HFF-Myc (cell line): ENCODE measurements around the gene PPP1R36.

Source experiments
- DNase-seq: peaks from one replicate; pipeline ENCODE4 v3.0.0-alpha.2; 2011; ENCODE audit warnings: low read depth; ENCODE audit errors: extremely low read depth
- H3K4me3 ChIP-seq: replicated peaks from 2 replicates; pipeline ENCODE4 v1.5.1; 2011; ENCODE audit warnings: low read depth, mild to moderate bottlenecking, control low read depth, low read length
- CTCF ChIP-seq: IDR thresholded peaks from 2 replicates; pipeline ENCODE4 v1.5.1; 2012; ENCODE audit warnings: mild to moderate bottlenecking, low read depth, low read length, control low read depth; ENCODE audit errors: missing control alignments

The PPP1R36 gene

GRCh38 chr14:64518229-64518628 lies 31.5 kb upstream of the PPP1R36 start:
- no peak for DNase-seq

DNA sequence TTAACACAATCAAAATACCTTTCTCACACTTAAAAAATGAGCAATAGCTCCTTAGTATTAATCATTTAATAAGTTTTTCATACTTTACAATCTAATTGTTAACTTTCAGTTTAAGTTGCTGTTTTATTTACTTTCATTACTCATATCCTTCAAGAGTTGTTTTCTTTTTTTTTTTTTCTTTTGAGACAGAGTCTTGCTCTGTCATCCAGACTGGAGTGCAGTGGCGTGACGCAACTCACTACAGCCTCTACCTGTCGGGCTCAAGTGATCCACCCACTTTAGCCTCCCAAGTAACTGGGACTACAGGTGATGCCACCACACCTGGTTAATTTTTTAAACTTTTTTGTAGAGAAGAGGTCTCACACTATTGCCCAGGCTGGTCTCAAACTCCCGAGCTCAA lies 29.1 kb upstream of the PPP1R36 start:
- TF ChIP-seq CTCF = no peak
- no peak overlapping the region for H3K4me3 ChIP-seq
- no peak for DNase-seq

More at GRCh38 chr14:64518229-64518628, 31.5 kb upstream of the PPP1R36 start:
- H3K4me3 ChIP-seq = no peak overlapping the region
- no peak for TF ChIP-seq CTCF

DNA sequence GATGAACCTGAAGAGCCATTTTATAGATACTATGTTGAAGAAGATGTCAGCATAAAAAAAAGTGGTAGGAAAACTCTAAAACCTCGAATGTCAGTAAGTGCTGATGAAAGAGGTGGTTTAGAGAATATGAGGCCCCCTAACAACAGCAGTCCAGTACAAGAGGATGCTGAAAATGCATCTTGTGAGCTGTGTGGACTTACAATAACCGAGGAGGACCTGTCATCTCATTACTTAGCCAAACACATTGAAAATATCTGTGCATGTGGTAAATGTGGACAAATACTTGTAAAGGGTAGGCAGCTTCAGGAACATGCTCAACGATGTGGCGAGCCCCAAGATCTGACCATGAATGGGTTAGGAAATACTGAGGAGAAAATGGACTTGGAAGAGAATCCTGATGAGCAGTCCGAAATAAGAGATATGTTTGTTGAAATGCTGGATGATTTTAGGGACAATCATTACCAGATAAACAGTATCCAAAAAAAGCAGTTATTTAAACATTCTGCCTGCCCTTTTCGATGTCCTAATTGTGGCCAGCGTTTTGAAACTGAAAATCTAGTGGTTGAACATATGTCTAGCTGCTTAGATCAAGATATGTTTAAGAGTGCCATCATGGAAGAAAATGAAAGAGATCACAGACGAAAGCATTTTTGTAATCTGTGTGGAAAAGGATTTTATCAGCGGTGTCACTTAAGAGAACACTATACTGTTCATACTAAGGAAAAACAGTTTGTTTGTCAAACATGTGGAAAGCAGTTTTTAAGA lies 27.0 kb upstream of the PPP1R36 start:
- DNase-seq = no peak
- TF ChIP-seq CTCF = no peak

DNA sequence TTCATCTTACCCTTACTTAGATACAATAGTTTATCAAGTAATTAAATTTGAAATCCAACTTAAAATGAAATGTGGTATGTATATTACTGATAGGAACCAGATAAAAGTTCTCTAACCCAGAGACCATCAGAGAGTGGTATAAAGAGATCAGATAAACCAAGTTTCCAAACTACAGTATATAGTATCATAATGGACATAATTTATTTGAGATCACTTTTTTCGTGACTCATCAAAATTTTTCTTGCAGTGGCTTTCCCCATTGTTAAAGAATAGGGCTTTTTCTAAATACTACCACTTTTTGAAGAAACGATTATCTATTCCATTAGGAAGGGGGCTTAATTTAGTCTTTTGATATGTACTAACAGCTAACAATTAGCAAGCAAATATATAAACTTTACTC lies 24.4 kb upstream of the PPP1R36 start:
- no peak overlapping the region for H3K4me3 ChIP-seq
- no peak for DNase-seq
- no peak for TF ChIP-seq CTCF

More for the DNA sequence above, 27.0 kb upstream of the PPP1R36 start:
- H3K4me3 ChIP-seq = no peak overlapping the region

GRCh38 chr14:64531567-64531966 lies 18.2 kb upstream of the PPP1R36 start:
- H3K4me3 ChIP-seq = no peak overlapping the region
- no peak for TF ChIP-seq CTCF
- DNase-seq = no peak

- DNase-seq = no peak
- TF ChIP-seq CTCF = no peak
- H3K4me3 ChIP-seq = no peak overlapping the region
These were observed 13.1 kb upstream of the PPP1R36 start for GRCh38 chr14:64536488-64537245.
